Hypothalamus (tissue), 51 donors: ENCODE data around the gene NPDC1.

Experiments
- DNase-seq, 51 donors: peaks; one replicate each; lab custom pipeline; 2025; lab: John Stamatoyannopoulos, UW

The NPDC1 gene

GRCh38 chr9:136997830-136998234, 48.1 kb downstream of the NPDC1 start:
- no peak for DNase-seq

GRCh38 chr9:136997371-136997770, 48.6 kb downstream of the NPDC1 start:
- DNase-seq, result no peak

GRCh38 chr9:136996361-136997292, 49.4 kb downstream of the NPDC1 start, which contains the start of gene CLIC3:
CLIC3 (minus strand) TSS chr9:136996568; CDS start chr9:136996543, 25 bp downstream.
- no peak for DNase-seq

- DNase-seq, result peak in 23 of 51 donors; percentile 11 to 62 (median 37)
Observed at GRCh38 chr9:136995772-136996311, 50.1 kb downstream of the NPDC1 start.

GRCh38 chr9:136995362-136995761, 50.6 kb downstream of the NPDC1 start:
- no peak for DNase-seq

GRCh38 chr9:136994888-136995230, 51.1 kb downstream of the NPDC1 start:
- no peak for DNase-seq

- no peak for DNase-seq
Observed at GRCh38 chr9:136994180-136994887, 51.6 kb downstream of the NPDC1 start.

- no peak for DNase-seq
Observed at GRCh38 chr9:136992819-136993369, 53.1 kb downstream of the NPDC1 start.

GRCh38 chr9:136991993-136992818, 53.8 kb downstream of the NPDC1 start, which contains the start of gene PAXX:
PAXX (plus strand) TSS chr9:136992422; CDS start chr9:136992444, 22 bp downstream.
- peak; percentile 25 to 96 (median 85) for DNase-seq

GRCh38 chr9:136990242-136990911, 55.6 kb downstream of the NPDC1 start:
- DNase-seq, result no peak
